OCI-LY7 (cell line): ENCODE data around the gene DTX1. TPM values are rescaled to one million over a fixed set of nuclear protein-coding genes. Genes with fewer than 3 reads are reported as not detected.
"Not testable (repeated sequence)": the region's sequence is repeated elsewhere in the genome, so short reads cannot be mapped to it uniquely, and the experiment has no call there.

Source experiments
- BruUV-seq: library from RNA; stranded (reverse); fragments of 400-500 nt; replicated peaks from 2 replicates; lab custom pipeline; 2021; lab: Mats Ljungman, UMichigan
- CTCF ChIA-PET: fragments of 300-600 bp; sonication (Branson Sonifier 250); formaldehyde crosslinking; loops from one replicate; lab custom pipeline; 2022; ENCODE audit warnings: antibody characterized with exemption; ENCODE audit not compliant: unreplicated experiment; lab: Charles Lee
- POLR2A ChIA-PET: fragments of 300-600 bp; sonication (Branson Sonifier 250); formaldehyde crosslinking; loops from one replicate; lab custom pipeline; 2022; ENCODE audit warnings: antibody characterized with exemption; lab: Charles Lee
- DNase-seq: peaks from one replicate; pipeline ENCODE4 v3.0.0-alpha.2; 2015; ENCODE audit warnings: low spot score
- H2AFZ ChIP-seq: fragments of 200-600 bp; sonication (generic), shearing (Covaris generic); 2 replicates; pipeline ENCODE4 v1.6.1; 2014; ENCODE audit warnings: mild to moderate bottlenecking, antibody characterized with exemption, low read length, moderate library complexity
- H3K27ac ChIP-seq: fragments of 200-600 bp; sonication (generic); 2 replicates; pipeline ENCODE4 v1.5.1; 2014; ENCODE audit warnings: mixed run types, low read depth, mild to moderate bottlenecking, moderate library complexity, low read length, inconsistent platforms; ENCODE audit not compliant: poor library complexity, severe bottlenecking
- H3K36me3 ChIP-seq: fragments of 200-600 bp; sonication (generic); 2 replicates; pipeline ENCODE4 v1.6.1; 2014; ENCODE audit warnings: mild to moderate bottlenecking, antibody characterized with exemption, low read length, moderate library complexity, mixed read lengths; ENCODE audit not compliant: insufficient read depth
- H3K4me1 ChIP-seq: fragments of 200-600 bp; sonication (generic); 2 replicates; pipeline ENCODE4 v1.5.1; 2014; ENCODE audit warnings: mild to moderate bottlenecking, low read length; ENCODE audit not compliant: insufficient read depth, poor library complexity, severe bottlenecking
- H3K4me2 ChIP-seq: fragments of 200-600 bp; sonication (generic); 2 replicates; pipeline ENCODE4 v1.6.1; 2014; ENCODE audit warnings: mild to moderate bottlenecking, low read length
- H3K4me3 ChIP-seq: fragments of 200-600 bp; sonication (generic); 2 replicates; pipeline ENCODE4 v1.5.1; 2014; ENCODE audit warnings: mild to moderate bottlenecking, low read depth, low read length; ENCODE audit not compliant: poor library complexity, severe bottlenecking
- H3K79me2 ChIP-seq: fragments of 200-600 bp; sonication (generic); 2 replicates; pipeline ENCODE4 v1.6.1; 2016; ENCODE audit warnings: low read depth, mild to moderate bottlenecking, low read length, moderate library complexity, mixed read lengths; ENCODE audit not compliant: insufficient read depth
- H3K9me2 ChIP-seq: fragments of 200-600 bp; sonication (generic); 2 replicates; pipeline ENCODE4 v1.6.1; 2016; ENCODE audit warnings: mild to moderate bottlenecking, low read length, mixed read lengths; ENCODE audit not compliant: insufficient read depth
- H3K9me3 ChIP-seq: fragments of 200-600 bp; sonication (generic); 2 replicates; pipeline ENCODE4 v1.6.1; 2014; ENCODE audit warnings: mild to moderate bottlenecking, mixed run types, low read length, mixed read lengths
- H4K20me1 ChIP-seq: fragments of 200-600 bp; sonication (generic); 2 replicates; pipeline ENCODE4 v1.6.1; 2014; ENCODE audit warnings: mild to moderate bottlenecking, antibody characterized with exemption, low read length, moderate library complexity, mixed read lengths; ENCODE audit not compliant: insufficient read depth
- CTCF ChIP-seq: fragments of 200-600 bp; sonication (generic); conservative IDR thresholded peaks from 2 replicates; pipeline ENCODE4 v1.5.1; 2014; ENCODE audit warnings: mild to moderate bottlenecking, antibody characterized with exemption, low read length, moderate library complexity, mixed read lengths
- EZH2phosphoT487 ChIP-seq: fragments of 200-600 bp; sonication (generic); IDR thresholded peaks from 2 replicates; pipeline ENCODE4 v1.6.1; 2018; ENCODE audit warnings: low read depth, borderline replicate concordance, mild to moderate bottlenecking, mixed run types, antibody characterized with exemption, low read length, moderate library complexity, mixed read lengths
- intact Hi-C: fragments of 100-400 bp; cut with micrococcal nuclease; formaldehyde crosslinking; loops from one replicate; pipeline ENCODE4 v1.10.0; 2022; ENCODE audit not compliant: unreplicated experiment
- total RNA-seq, 2 experiments: library from RNA; depleted of rRNA in 1 of 2; stranded (reverse); fragments of >200 nt in 1 of 2; shearing (Covaris generic) in 1 of 2; gene quantifications; 2 replicates each; pipeline ENCODE4 v1.2.3, GENCODE V29; 2014 to 2022

DTX1 gene
- total RNA-seq, 2 experiments from 2014 or later: 293 to 535 TPM

GRCh38 chr12:113114447-113115178, 58.1 kb downstream of the DTX1 start:
- intact Hi-C loops: no loop called here

DNA sequence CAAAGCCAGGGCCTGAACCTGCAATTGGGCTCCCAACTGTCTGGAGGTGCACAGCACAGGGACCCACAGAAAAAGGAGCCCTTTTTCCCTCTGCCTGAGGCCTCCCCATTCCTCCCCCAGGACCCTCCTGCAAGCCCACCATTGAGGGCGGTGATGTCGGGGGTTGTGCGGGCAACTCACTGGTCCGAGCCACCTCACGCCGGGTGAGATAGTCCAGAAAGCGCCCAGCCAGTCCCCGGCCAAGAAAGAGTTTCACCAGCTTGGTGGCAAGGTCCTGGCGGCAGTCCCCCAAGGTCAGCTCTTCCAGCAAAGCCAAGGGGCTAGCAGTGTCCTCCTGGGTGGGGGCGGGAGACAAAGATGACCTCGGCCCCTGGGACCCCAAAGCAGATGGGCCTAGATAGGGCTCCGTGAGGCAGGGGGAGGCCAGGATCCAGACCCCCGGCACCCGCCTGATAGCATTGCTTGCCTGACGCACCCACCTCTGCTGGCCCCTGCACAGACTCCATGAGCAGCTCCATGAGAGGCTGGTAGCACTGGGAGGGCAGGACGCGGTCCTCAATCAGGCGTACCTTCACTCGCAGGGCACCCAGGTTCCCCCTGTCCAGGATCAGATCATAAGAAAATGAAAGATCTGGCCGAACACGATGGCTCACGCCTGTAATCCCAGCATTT, 59.1 kb downstream of the DTX1 start:
- DNase-seq: no peak
- Histone ChIP-seq H3K36me3 (peaks cover 97% of the 10 kb centered on the region), H3K9me3 (no peaks in the 10 kb centered on the region), H3K4me1 (peaks cover 31% of the 10 kb centered on the region), H3K4me2 (no peak overlapping the region), H2AFZ (no peak overlapping the region), H3K27ac (no peak overlapping the region), H3K79me2 (no peaks in the 10 kb centered on the region), H3K4me3 (no peak overlapping the region), H4K20me1 (no peaks in the 10 kb centered on the region), H3K9me2 (no peaks in the 10 kb centered on the region)
- intact Hi-C loops: no loop called here
- BruUV-seq: no TSS peak
- TF ChIP-seq CTCF: no peak
- TF ChIP-seq EZH2phosphoT487: no peak
- CTCF ChIA-PET: no interaction called here
- POLR2A ChIA-PET: interaction anchor here (1.0 kb wide), 1 partner anchor 8 kb away, joined by 4 read pairs; no protein-coding TSS in a partner anchor

More at GRCh38 chr12:113114447-113115178, 58.1 kb downstream of the DTX1 start:
- CTCF ChIA-PET: no interaction called here
- Histone ChIP-seq H3K36me3 (peaks cover 97% of the 10 kb centered on the region), H4K20me1 (no peaks in the 10 kb centered on the region), H3K4me1 (peaks cover 30% of the 10 kb centered on the region), H3K4me3 (no peak overlapping the region), H3K9me3 (no peaks in the 10 kb centered on the region), H3K79me2 (no peaks in the 10 kb centered on the region), H3K27ac (no peak overlapping the region), H3K9me2 (no peaks in the 10 kb centered on the region), H2AFZ (no peak overlapping the region), H3K4me2 (no peak overlapping the region)
- DNase-seq: no peak
- no peak for TF ChIP-seq EZH2phosphoT487
- no peak for TF ChIP-seq CTCF
- BruUV-seq: no TSS peak
- POLR2A ChIA-PET: interaction anchor here (0.7 to 1.0 kb wide), 3 partner anchors 9 to 229 kb away, joined by 4 read pairs; no protein-coding TSS in a partner anchor

DNA sequence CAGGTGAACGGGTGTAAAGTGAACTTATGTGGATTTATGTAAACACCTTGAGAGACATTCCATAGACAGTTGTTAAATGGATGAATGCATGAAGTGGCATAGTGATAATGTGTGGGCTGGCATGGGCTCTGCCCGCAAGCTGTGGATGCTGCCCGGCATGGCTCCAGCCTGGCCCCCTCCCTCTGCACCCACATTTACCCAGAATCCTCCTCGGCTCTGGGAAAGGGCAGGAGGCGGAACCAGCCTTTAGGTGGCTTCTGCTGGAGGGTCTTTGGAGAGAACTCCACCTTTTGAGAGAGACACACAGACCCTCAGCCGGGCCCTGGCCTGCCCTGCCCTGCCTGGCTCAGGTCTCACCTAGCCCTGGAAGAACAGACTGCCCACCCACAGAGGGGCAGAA, 60.3 kb downstream of the DTX1 start:
- intact Hi-C loops: no loop called here
- H3K36me3 ChIP-seq: peaks cover 91% of the 10 kb centered on the region
- TF ChIP-seq CTCF: no peak
- no peak for TF ChIP-seq EZH2phosphoT487
- no peak overlapping the region for H2AFZ ChIP-seq
- H4K20me1 ChIP-seq: no peaks in the 10 kb centered on the region
- H3K27ac ChIP-seq: peak overlapping the region; percentile 37
- POLR2A ChIA-PET: no interaction called here
- H3K4me3 ChIP-seq: no peak overlapping the region
- no peak overlapping the region for H3K4me2 ChIP-seq
- H3K9me2 ChIP-seq: no peaks in the 10 kb centered on the region
- CTCF ChIA-PET: no interaction called here
- no TSS peak for BruUV-seq
- no peaks in the 10 kb centered on the region for H3K9me3 ChIP-seq
- no peaks in the 10 kb centered on the region for H3K79me2 ChIP-seq
- peaks cover 44% of the 10 kb centered on the region for H3K4me1 ChIP-seq
- DNase-seq: no peak

DNA sequence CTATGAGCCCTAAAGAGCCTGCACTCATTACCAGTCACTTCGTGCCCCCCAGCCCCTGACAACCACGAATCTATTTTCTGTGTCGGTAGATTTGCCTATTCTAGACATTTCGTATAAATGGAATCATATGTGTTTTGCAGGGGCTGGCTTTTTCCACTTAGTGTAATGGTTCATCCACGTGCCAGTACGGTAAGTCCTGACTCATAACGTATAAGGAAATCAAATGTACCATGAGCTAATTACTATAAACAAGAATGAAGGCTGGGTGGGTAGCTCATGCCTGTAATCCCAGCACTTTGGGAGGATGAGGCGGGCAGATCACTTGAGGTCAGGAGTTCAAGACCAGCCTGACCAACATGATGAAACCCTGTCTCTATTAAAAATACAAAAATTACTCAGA, 61.2 kb downstream of the DTX1 start:
- H3K4me1 ChIP-seq: peaks cover 52% of the 10 kb centered on the region
- POLR2A ChIA-PET, H4K20me1 ChIP-seq, H3K9me2 ChIP-seq, H3K79me2 ChIP-seq, H3K4me2 ChIP-seq, BruUV-seq, H2AFZ ChIP-seq, DNase-seq, intact Hi-C loops, H3K9me3 ChIP-seq, H3K4me3 ChIP-seq: not testable (repeated sequence)
- H3K36me3 ChIP-seq: peaks cover 92% of the 10 kb centered on the region
- CTCF ChIA-PET: interaction anchor here (0.6 kb wide), 1 partner anchor 10 kb away, joined by 4 read pairs; no protein-coding TSS in a partner anchor
- H3K27ac ChIP-seq: peak overlapping the region; percentile 37
